Spleen (tissue), 11 donors: ENCODE data around the gene ZMYND8. TPM values are rescaled to one million over a fixed set of nuclear protein-coding genes. Genes with fewer than 3 reads are reported as not detected.

Source experiments
- DNase-seq: peaks from one replicate; pipeline ENCODE4 v3.0.0-alpha.2; 2020
- H3K27ac ChIP-seq, 8 donors: fragments of 200-600 bp; sonication (generic) in 7 of 8; 1 replicate in 4 of 8; 2 replicates in 4 of 8; pipeline versions ENCODE4 v1.5.0 to v1.8.0; 2016 to 2021; ENCODE audit warnings: inconsistent platforms in 4 of 8, mild to moderate bottlenecking in 4 of 8, moderate library complexity in 1 of 8
- H3K27me3 ChIP-seq, 7 donors: fragments of 200-600 bp; sonication (generic) in 6 of 7; replicated peaks in 1 of 7; 1 replicate in 4 of 7; 2 replicates in 3 of 7; pipeline versions ENCODE4 v1.5.0 to v1.8.0; 2016 to 2021; ENCODE audit warnings: inconsistent platforms in 3 of 7, mild to moderate bottlenecking in 1 of 7
- H3K36me3 ChIP-seq, 6 donors: fragments of 200-600 bp; sonication (generic) in 5 of 6; 1 replicate in 4 of 6; 2 replicates in 2 of 6; pipeline versions ENCODE4 v1.5.0 to v1.8.0; 2016 to 2021; ENCODE audit warnings: inconsistent platforms in 2 of 6
- H3K4me1 ChIP-seq, 6 donors: fragments of 200-600 bp; sonication (generic) in 5 of 6; 1 replicate in 3 of 6; 2 replicates in 3 of 6; pipeline versions ENCODE4 v1.5.0 to v1.8.0; 2016 to 2021; ENCODE audit warnings: inconsistent platforms in 3 of 6
- H3K4me3 ChIP-seq, 8 donors: fragments of 200-600 bp; sonication (generic) in 7 of 8; 1 replicate in 4 of 8; 2 replicates in 4 of 8; pipeline versions ENCODE4 v1.5.0 to v1.8.0; 2016 to 2021; ENCODE audit warnings: inconsistent platforms in 4 of 8, mild to moderate bottlenecking in 4 of 8, moderate library complexity in 2 of 8
- H3K9me3 ChIP-seq, 8 donors: fragments of 200-600 bp; sonication (generic) in 7 of 8; 1 replicate in 4 of 8; 2 replicates in 4 of 8; pipeline versions ENCODE4 v1.5.0 to v1.8.0; 2016 to 2021; ENCODE audit warnings: inconsistent platforms in 4 of 8
- CTCF ChIP-seq, 11 experiments: fragments of 200-600 bp in 7 of 11; fragments of 450-650 bp in 4 of 11; sonication (generic) in 4 of 11; IDR thresholded peaks in 8 of 11; conservative IDR thresholded peaks in 3 of 11; 1 replicate in 7 of 11; 2 replicates in 4 of 11; pipeline versions ENCODE4 v1.4.0 to v1.8.0; 2016 to 2021; ENCODE audit warnings: antibody characterized with exemption in 11 of 11, inconsistent platforms in 4 of 11, mild to moderate bottlenecking in 1 of 11
- POLR2A ChIP-seq, 3 donors: fragments of 450-650 bp; IDR thresholded peaks; one replicate each; pipeline ENCODE4 v1.5.1; 2017; ENCODE audit warnings: antibody characterized with exemption in 3 of 3, mild to moderate bottlenecking in 1 of 3
- POLR2AphosphoS5 ChIP-seq, 3 donors: sonication (generic); formaldehyde crosslinking; IDR thresholded peaks; one replicate each; pipeline ENCODE4 v1.5.1; 2017; ENCODE audit warnings: antibody characterized with exemption in 3 of 3
- WGBS, 5 donors: extraction: QIAGEN DNeasy Blood & Tissue Kit in 3 of 5; methylation state at CpG; one replicate each; pipeline versions ENCODE4 v1.1.5 to v1.1.7; 2013 to 2018; 5-methylcytosine and 5-hydroxymethylcytosine counted together
- intact Hi-C: fragments of 100-400 bp; cut with DNase I; formaldehyde crosslinking; loops from one replicate; pipeline ENCODE4 v1.15.0; 2023; ENCODE audit warnings: low total_unique reads
- polyA plus RNA-seq, 3 donors: library from polyadenylated mRNA; stranded (reverse); fragments of 200-250 nt; gene quantifications; one replicate each; pipeline ENCODE4 v1.2.1, GENCODE V29; 2013
- total RNA-seq, 7 donors: library from RNA; depleted of rRNA in 3 of 7; stranded (reverse); fragments of >200 nt in 3 of 7; fragmentation: NEBNext Ultra II Directional in 4 of 7; extraction: Animal tissue kit (Norgen Biotek cat#: 25700) in 4 of 7; gene quantifications; one replicate each; pipeline versions ENCODE4 v1.1.0 to v1.2.1, GENCODE V29; 2016 to 2021
- donor health status: healthy with polysubstance abuse.
- donor health status: DM: no; HTN: no; CAD: no; lungs with moderate emphysema.
- donor health status: DM: no; HTN: no; CAD: no.
- donor health status: Bipolar disorder and iron deficiency.
- donor health status: healthy.
- donor health status: DM: no; HTN: no; CAD: no.
- donor health status: DM: yes; HTN: yes; CAD: no.

Gene ZMYND8
- total and polyA plus RNA-seq, 10 donors = 12.5 to 64.0 (median 46.8) TPM

- peak overlapping the region in 3 of 8 donors; percentile 31 to 56 (median 47) for H3K27ac ChIP-seq
- TF ChIP-seq POLR2AphosphoS5 (IDR thresholded peaks at IDR 0.05) (no peak), POLR2A (IDR thresholded peaks at IDR 0.05) (no peak), CTCF (IDR thresholded peaks at IDR 0.05 in 8 of 11, conservative IDR thresholded peaks at IDR 0.05 in 3 of 11) (no peak)
- H3K9me3 ChIP-seq = no peaks in the 10 kb centered on the region
- WGBS, 5 donors = 89 to 94% (median 92%) methylated on average over 6 of the region's 6 CpGs
- peaks cover 0 to 100% (median 76%) of the 10 kb centered on the region in 6 donors for H3K36me3 ChIP-seq
- H3K4me1 ChIP-seq = peaks cover 0 to 24% (median 0%) of the 10 kb centered on the region in 6 donors
- no peak for DNase-seq
- intact Hi-C loops = no loop called here
- no peak overlapping the region for H3K4me3 ChIP-seq
- H3K27me3 ChIP-seq = no peaks in the 10 kb centered on the region
Observed at GRCh38 chr20:47295921-47296426, 60.5 kb downstream of the ZMYND8 start.

- Histone ChIP-seq H3K27me3 (no peaks in the 10 kb centered on the region), H3K4me1 (peaks cover 0 to 24% (median 0%) of the 10 kb centered on the region in 6 donors), H3K9me3 (no peaks in the 10 kb centered on the region), H3K4me3 (no peak overlapping the region), H3K36me3 (peaks cover 0 to 100% (median 78%) of the 10 kb centered on the region in 6 donors), H3K27ac (peak overlapping the region in 3 of 8 donors; percentile 31 to 56 (median 47))
- WGBS, 5 donors = 80 to 88% (median 83%) methylated on average over 8 of the region's 8 CpGs
- intact Hi-C loops = no loop called here
- no peak for DNase-seq
- no peak for TF ChIP-seq POLR2A (IDR thresholded peaks at IDR 0.05)
- no peak for TF ChIP-seq CTCF (IDR thresholded peaks at IDR 0.05 in 8 of 11, conservative IDR thresholded peaks at IDR 0.05 in 3 of 11)
- no peak for TF ChIP-seq POLR2AphosphoS5 (IDR thresholded peaks at IDR 0.05)
Observed at GRCh38 chr20:47295129-47295813, 61.2 kb downstream of the ZMYND8 start.

DNA sequence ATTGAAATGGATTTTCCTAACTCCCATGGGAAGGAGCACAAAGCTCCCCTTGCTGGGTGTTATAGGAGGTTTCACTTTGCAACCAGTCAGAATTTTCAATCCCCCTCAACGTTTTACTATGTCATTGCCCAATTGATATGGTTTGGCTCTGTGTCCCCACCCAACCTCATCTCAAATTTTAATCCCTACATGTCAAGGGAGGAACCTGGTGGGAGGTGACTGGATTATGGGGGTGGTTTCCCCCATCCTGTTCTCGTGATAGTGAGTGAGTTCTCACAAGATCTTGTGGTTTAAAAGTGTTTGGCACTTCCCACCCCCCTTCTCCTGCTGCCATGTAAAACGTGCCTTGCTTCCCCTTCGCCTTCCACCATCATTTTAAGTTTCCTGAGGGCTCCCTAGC is 62.9 kb downstream of the ZMYND8 start:
- Histone ChIP-seq H3K36me3 (peaks cover 0 to 100% (median 80%) of the 10 kb centered on the region in 6 donors), H3K4me1 (peaks cover 0 to 24% (median 0%) of the 10 kb centered on the region in 6 donors), H3K27ac (peak overlapping the region in 2 of 8 donors; percentile 45 to 47), H3K9me3 (no peaks in the 10 kb centered on the region), H3K27me3 (no peaks in the 10 kb centered on the region), H3K4me3 (no peak overlapping the region)
- intact Hi-C loops = no loop called here
- 58 to 71% (median 66%) methylated on average over 4 of the region's 4 CpGs for WGBS, 5 donors
- no peak for TF ChIP-seq POLR2A (IDR thresholded peaks at IDR 0.05)
- no peak for TF ChIP-seq POLR2AphosphoS5 (IDR thresholded peaks at IDR 0.05)
- no peak for TF ChIP-seq CTCF (IDR thresholded peaks at IDR 0.05 in 8 of 11, conservative IDR thresholded peaks at IDR 0.05 in 3 of 11)
- DNase-seq = no peak

DNA sequence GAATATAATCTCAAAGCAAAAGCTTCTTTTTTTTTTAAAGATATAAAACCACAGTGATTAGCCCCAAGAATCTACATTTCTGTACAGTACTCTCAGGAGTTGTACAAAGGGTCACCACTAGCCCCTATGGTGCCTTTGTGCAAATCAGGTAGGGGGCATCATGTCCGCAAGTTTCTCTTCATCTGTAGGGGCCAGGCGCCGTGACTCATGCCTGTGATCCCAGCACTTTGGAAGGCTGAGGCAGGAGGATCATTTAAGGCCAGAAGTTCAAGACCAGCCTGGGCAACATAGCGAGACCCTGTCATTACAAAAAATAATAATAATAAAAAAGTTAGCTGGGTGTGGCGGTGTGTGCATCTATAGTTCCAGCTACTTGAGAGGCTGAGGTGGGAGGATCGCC is 63.9 kb downstream of the ZMYND8 start:
- peaks cover 0 to 24% (median 0%) of the 10 kb centered on the region in 6 donors for H3K4me1 ChIP-seq
- peaks cover 0 to 100% (median 76%) of the 10 kb centered on the region in 6 donors for H3K36me3 ChIP-seq
- no peaks in the 10 kb centered on the region for H3K27me3 ChIP-seq
- H3K9me3 ChIP-seq = no peaks in the 10 kb centered on the region
- H3K27ac ChIP-seq = no peak overlapping the region
- H3K4me3 ChIP-seq = no peak overlapping the region
- TF ChIP-seq CTCF (IDR thresholded peaks at IDR 0.05 in 8 of 11, conservative IDR thresholded peaks at IDR 0.05 in 3 of 11) (no peak), POLR2A (IDR thresholded peaks at IDR 0.05) (no peak), POLR2AphosphoS5 (IDR thresholded peaks at IDR 0.05) (no peak)
- 96 to 98% (median 97%) methylated on average over 6 of the region's 6 CpGs for WGBS, 5 donors
- DNase-seq = no peak
- intact Hi-C loops = no loop called here
